Mucosa of stomach (tissue), 1 donor: ENCODE data around the gene ERCC8.
A peak's percentile ranks its signal among the peaks of the same experiment; 100 is the strongest.

Experiments
- H3K27me3 ChIP-seq: one replicate; pipeline ENCODE4 v1.7.0; 2013; ENCODE audit warnings: mild to moderate bottlenecking, low read length; ENCODE audit not compliant: control insufficient read depth, insufficient read depth
- H3K36me3 ChIP-seq: one replicate; pipeline ENCODE4 v1.7.0; 2013; ENCODE audit warnings: low read length; ENCODE audit not compliant: control insufficient read depth, insufficient read depth
- H3K4me1 ChIP-seq: one replicate; pipeline ENCODE4 v1.7.0; 2013; ENCODE audit warnings: mild to moderate bottlenecking, low read length; ENCODE audit not compliant: control insufficient read depth, insufficient read depth
- H3K4me3 ChIP-seq: one replicate; pipeline ENCODE4 v1.7.0; 2013; ENCODE audit warnings: low read length
- H3K9ac ChIP-seq: one replicate; pipeline ENCODE4 v1.7.0; 2013; ENCODE audit warnings: mild to moderate bottlenecking, low read length, moderate library complexity
- H3K9me3 ChIP-seq: one replicate; pipeline ENCODE4 v1.7.0; 2013; ENCODE audit warnings: mild to moderate bottlenecking, low read length, moderate library complexity; ENCODE audit not compliant: control insufficient read depth
- donor health status: Pancreatic carcinoma.

ERCC8 gene

GRCh38 chr5:60960591-60960990 lies 15.7 kb upstream of the ERCC8 start:
- H3K36me3 ChIP-seq = no peaks in the 10 kb centered on the region
- H3K9ac ChIP-seq = no peak overlapping the region
- H3K9me3 ChIP-seq = no peaks in the 10 kb centered on the region
- no peak overlapping the region for H3K4me3 ChIP-seq
- no peaks in the 10 kb centered on the region for H3K27me3 ChIP-seq
- H3K4me1 ChIP-seq = no peaks in the 10 kb centered on the region

GRCh38 chr5:60959156-60959555 lies 14.3 kb upstream of the ERCC8 start:
- Histone ChIP-seq H3K36me3 (no peaks in the 10 kb centered on the region), H3K9me3 (no peaks in the 10 kb centered on the region), H3K4me3 (no peak overlapping the region), H3K4me1 (no peaks in the 10 kb centered on the region), H3K9ac (no peak overlapping the region), H3K27me3 (no peaks in the 10 kb centered on the region)

- no peaks in the 10 kb centered on the region for H3K27me3 ChIP-seq
- H3K9me3 ChIP-seq = no peaks in the 10 kb centered on the region
- no peak overlapping the region for H3K4me3 ChIP-seq
- H3K36me3 ChIP-seq = no peaks in the 10 kb centered on the region
- H3K4me1 ChIP-seq = no peaks in the 10 kb centered on the region
- no peak overlapping the region for H3K9ac ChIP-seq
These were observed 13.8 kb upstream of the ERCC8 start for GRCh38 chr5:60958712-60959111.

DNA sequence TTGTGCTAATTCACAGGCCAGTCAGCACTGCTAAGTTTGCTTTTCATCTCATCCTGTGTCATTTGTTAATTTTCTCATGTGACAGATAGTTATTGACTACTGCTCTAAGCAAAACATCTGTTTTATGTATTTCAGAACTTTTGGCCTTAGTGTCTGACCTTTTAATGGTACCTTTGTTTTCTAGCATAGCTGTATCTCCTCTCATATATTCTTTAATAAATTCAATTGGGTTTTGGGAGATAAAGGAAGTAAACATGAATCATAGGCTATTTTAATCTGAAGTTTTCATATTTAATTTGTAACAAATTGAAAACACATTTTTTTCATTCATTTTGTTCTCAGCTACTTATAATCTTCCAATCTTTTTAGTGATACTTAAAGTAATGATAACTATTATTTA lies 13.2 kb upstream of the ERCC8 start:
- H3K4me3 ChIP-seq = no peak overlapping the region
- H3K27me3 ChIP-seq = no peaks in the 10 kb centered on the region
- H3K9me3 ChIP-seq = no peaks in the 10 kb centered on the region
- no peaks in the 10 kb centered on the region for H3K4me1 ChIP-seq
- H3K36me3 ChIP-seq = no peaks in the 10 kb centered on the region
- H3K9ac ChIP-seq = no peak overlapping the region

DNA sequence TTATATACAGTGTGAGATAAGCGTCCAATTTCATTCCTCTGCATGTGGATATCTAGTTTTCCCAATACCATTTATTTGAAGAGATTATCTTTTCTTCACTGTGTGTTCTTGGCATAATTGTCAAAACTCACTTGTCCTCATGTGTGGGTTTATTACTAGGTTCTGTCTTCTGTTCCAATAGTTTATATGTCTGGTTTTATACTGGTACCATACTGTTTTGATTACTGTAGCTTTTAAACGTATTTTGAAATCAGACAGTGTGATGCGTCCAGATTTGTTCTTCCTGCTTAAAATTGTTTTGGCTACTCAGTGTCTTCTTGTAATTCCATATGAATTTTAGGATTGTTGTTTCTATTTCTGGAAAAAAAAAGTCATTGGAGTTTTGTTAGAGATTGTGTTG lies 10.4 kb upstream of the ERCC8 start:
- Histone ChIP-seq H3K9ac (no peak overlapping the region), H3K27me3 (no peaks in the 10 kb centered on the region), H3K36me3 (no peaks in the 10 kb centered on the region), H3K9me3 (no peaks in the 10 kb centered on the region), H3K4me1 (no peaks in the 10 kb centered on the region), H3K4me3 (no peak overlapping the region)

DNA sequence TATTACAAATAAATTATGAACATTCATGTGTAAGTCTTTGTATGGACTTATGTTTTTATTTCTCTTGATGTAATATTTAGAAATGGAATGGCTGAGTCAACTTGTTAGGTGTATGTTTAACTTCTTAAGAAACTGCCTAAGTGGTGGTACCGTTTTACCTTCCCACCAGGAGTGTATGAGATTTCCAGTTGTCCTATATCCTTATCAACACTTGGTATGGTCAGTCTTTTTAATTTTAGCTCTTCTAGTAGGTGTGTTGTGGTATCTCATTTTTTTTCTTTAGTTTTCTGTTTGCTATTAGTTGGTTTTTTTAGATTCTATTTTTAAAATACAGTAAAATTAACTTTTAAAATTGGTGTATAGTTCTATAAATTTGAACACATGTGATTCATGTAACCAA lies 3.9 kb upstream of the ERCC8 start:
- Histone ChIP-seq H3K4me3 (no peak overlapping the region), H3K4me1 (peaks cover 6% of the 10 kb centered on the region), H3K9me3 (no peaks in the 10 kb centered on the region), H3K36me3 (no peaks in the 10 kb centered on the region), H3K9ac (no peak overlapping the region), H3K27me3 (no peaks in the 10 kb centered on the region)

DNA sequence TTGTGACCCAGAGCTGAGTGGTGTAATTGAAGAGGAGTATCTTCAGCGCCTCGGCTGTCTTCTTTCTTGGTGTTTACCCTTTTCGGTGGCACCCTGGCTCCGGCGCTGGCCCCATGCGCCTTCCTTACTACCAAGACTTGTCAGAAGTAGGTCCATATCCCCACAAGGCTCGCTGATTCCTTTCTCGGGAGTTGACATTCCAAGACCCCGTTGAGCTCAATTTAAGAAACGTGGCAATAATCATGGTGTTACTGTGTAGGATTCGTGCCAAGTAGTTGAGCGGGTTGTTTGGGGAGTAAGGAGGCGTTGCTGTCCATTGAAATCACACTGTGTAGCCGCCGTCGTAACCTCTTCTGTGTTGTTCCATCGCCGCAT lies 930 bp upstream of the ERCC8 start:
- no peaks in the 10 kb centered on the region for H3K36me3 ChIP-seq
- peak overlapping the region; percentile 87 for H3K4me3 ChIP-seq
- peak overlapping the region; percentile 80 for H3K9ac ChIP-seq
- H3K9me3 ChIP-seq = no peaks in the 10 kb centered on the region
- H3K27me3 ChIP-seq = no peaks in the 10 kb centered on the region
- H3K4me1 ChIP-seq = peaks cover 6% of the 10 kb centered on the region

DNA sequence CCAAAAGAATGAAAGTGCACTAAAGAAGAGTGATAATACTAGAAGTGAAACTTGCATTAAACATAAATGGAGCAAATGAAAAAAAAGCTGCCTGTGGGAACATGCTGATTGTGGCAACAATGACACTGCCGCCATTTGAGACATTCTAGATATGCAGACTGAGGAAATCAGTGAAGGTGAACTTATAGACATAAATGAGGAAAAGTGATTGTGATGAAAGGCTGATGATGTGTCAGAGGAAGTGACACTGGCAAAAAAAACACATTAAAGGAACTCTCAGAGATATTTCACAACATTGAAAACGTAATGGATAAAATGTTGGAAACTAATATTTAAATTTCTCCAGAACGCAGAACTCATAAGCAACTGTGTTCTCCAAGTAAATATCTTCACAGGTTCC lies 1.2 kb downstream of the ERCC8 start:
- Histone ChIP-seq H3K9me3 (no peaks in the 10 kb centered on the region), H3K36me3 (no peaks in the 10 kb centered on the region), H3K4me1 (peaks cover 6% of the 10 kb centered on the region), H3K4me3 (no peak overlapping the region), H3K9ac (no peak overlapping the region), H3K27me3 (no peaks in the 10 kb centered on the region)

DNA sequence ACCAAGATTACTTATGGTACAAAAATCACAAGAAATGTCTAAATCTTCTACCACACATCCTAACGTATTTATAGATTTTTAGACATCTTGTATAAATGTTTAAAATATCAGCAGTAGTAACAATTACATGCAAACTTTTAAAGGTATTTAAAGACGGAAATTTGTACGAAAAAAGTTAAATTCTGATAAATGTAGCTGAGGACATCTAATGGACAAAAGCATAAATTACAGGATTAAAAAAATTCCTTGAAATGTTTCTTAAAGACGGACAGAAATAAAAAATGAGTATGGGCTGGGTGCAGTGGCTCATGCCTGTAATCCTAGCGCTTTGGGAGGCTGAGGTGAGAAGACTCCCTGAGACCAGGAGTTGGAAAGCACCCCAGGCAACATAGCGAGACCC lies 15.8 kb downstream of the ERCC8 start:
- Histone ChIP-seq H3K9ac (no peak overlapping the region), H3K27me3 (no peaks in the 10 kb centered on the region), H3K4me1 (no peaks in the 10 kb centered on the region), H3K9me3 (no peaks in the 10 kb centered on the region), H3K36me3 (no peaks in the 10 kb centered on the region), H3K4me3 (no peak overlapping the region)

DNA sequence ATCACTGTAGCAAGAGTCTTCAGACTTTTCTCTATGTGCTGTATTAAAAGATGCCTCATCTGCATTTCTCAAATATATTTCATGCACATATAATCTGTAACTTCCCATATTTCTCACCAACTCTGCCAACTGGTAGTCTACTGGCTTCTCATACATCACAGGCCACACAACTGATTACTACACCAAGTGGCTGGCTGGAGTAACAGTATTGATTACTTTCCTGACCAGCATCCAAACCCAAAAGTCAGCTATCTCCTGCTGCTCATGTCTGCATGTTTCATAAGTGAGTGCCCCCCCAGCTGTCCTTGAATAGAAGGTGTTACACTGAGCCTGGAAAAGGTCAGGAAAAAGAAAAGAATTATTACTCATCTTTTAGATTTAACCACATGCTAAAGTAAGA lies 17.4 kb downstream of the ERCC8 start:
- Histone ChIP-seq H3K4me1 (no peaks in the 10 kb centered on the region), H3K4me3 (no peak overlapping the region), H3K27me3 (no peaks in the 10 kb centered on the region), H3K9ac (no peak overlapping the region), H3K9me3 (no peaks in the 10 kb centered on the region), H3K36me3 (no peaks in the 10 kb centered on the region)

DNA sequence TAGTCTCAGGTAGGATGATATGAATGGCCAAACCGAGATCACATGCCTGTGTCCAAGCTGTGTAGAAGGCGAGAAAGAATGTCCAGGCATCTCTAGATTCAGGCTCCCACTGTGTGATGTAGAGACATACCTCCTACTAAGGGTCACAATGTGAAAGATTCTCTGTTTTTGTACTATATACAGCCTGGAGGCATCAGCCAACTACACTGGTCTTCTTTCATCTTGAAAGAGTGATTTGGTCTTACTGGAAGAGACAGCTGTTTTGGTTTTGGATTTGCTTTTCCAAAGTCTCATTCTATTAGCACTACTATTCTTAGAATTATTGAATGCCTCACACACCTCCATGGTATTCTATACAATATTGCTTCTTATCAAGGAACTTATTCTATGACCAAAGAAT lies 26.4 kb downstream of the ERCC8 start:
- Histone ChIP-seq H3K36me3 (no peaks in the 10 kb centered on the region), H3K27me3 (no peaks in the 10 kb centered on the region)

GRCh38 chr5:60916646-60917045 lies 28.2 kb downstream of the ERCC8 start:
- Histone ChIP-seq H3K36me3 (no peaks in the 10 kb centered on the region), H3K9ac (no peak overlapping the region), H3K4me1 (no peaks in the 10 kb centered on the region), H3K9me3 (no peaks in the 10 kb centered on the region), H3K27me3 (no peaks in the 10 kb centered on the region), H3K4me3 (no peak overlapping the region)

More for the DNA sequence above, 26.4 kb downstream of the ERCC8 start:
- no peaks in the 10 kb centered on the region for H3K9me3 ChIP-seq
- no peak overlapping the region for H3K4me3 ChIP-seq
- no peaks in the 10 kb centered on the region for H3K4me1 ChIP-seq
- no peak overlapping the region for H3K9ac ChIP-seq

DNA sequence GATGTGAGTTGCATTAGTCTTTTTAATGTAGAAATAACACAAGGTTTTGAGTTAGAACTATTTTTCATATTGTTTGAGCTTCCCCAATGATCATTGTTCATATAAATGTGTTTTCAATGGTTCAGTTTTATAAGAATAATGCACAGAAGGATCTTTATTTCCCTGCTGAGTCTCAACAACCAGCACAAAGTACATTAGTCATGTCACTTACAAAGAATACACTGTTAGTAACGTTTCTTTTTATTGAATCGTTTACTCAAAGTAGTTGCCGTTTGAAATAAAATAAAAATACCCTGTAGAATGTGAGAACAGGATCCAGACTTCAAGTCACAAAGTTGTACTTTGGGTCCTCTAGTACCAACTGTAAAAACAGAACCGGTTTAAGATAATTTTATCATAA lies 41.5 kb downstream of the ERCC8 start:
- no peak overlapping the region for H3K9ac ChIP-seq
- H3K4me3 ChIP-seq = no peak overlapping the region
- H3K27me3 ChIP-seq = no peaks in the 10 kb centered on the region
- H3K9me3 ChIP-seq = no peaks in the 10 kb centered on the region
- H3K4me1 ChIP-seq = no peaks in the 10 kb centered on the region
- H3K36me3 ChIP-seq = no peaks in the 10 kb centered on the region
